Measurements from ENCODE around the gene REXO5. TPM values are rescaled to one million over a fixed set of nuclear protein-coding genes. Genes with fewer than 3 reads are reported as not detected.
A peak's percentile ranks its signal among the peaks of the same experiment; 100 is the strongest.

REXO5 gene
- total and polyA plus RNA-seq, 2 of the 13 experiments (the other 11 are each of a cell fraction or from before 2014, with no cell fraction given): 5.9 to 13.1 TPM

- TF ChIP-seq, protein P1, sequence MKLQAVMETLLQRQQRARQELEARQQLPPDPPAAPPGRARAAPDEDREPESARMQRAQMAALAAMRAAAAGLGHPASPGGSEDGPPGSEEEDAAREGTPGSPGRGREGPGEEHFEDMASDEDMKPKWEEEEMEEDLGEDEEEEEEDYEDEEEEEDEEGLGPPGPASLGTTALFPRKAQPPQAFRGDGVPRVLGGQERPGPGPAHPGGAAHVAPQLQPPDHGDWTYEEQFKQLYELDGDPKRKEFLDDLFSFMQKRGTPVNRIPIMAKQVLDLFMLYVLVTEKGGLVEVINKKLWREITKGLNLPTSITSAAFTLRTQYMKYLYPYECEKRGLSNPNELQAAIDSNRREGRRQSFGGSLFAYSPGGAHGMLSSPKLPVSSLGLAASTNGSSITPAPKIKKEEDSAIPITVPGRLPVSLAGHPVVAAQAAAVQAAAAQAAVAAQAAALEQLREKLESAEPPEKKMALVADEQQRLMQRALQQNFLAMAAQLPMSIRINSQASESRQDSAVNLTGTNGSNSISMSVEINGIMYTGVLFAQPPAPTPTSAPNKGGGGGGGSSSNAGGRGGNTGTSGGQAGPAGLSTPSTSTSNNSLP (IDR thresholded peaks at IDR 0.05; ENCODE audit: low read depth, low read length): peak; percentile 78
- TF ChIP-seq NFIB (CRISPR knock-in tag; IDR thresholded peaks at IDR 0.05; ENCODE audit: borderline replicate concordance) (no peak), SOX13 (IDR thresholded peaks at IDR 0.05) (no peak), SOX13 (CRISPR knock-in tag; conservative IDR thresholded peaks at IDR 0.05 in 1 of 2, IDR thresholded peaks at IDR 0.05 in 1 of 2) (peak in 1 of 2 experiments; percentile 71; a peak in 1 of 4 replicates), ZNF83 (CRISPR knock-in tag; IDR thresholded peaks at IDR 0.05; ENCODE audit: borderline replicate concordance) (no peak), MZF1 (CRISPR knock-in tag; IDR thresholded peaks at IDR 0.05; ENCODE audit: borderline replicate concordance) (no peak; the same call in 1 of the 2 replicates), PAF1 (CRISPR knock-in tag; IDR thresholded peaks at IDR 0.05) (no peak), FOSL2 (CRISPR knock-in tag; IDR thresholded peaks at IDR 0.05) (0 out of 2 replicates have a peak, but pooled peaks have one; percentile 14), TOE1 (CRISPR knock-in tag; IDR thresholded peaks at IDR 0.05) (no peak; the same call in 1 of the 2 replicates), PBX3 (CRISPR knock-in tag; IDR thresholded peaks at IDR 0.05; ENCODE audit: borderline replicate concordance) (no peak), ATF4 (CRISPR knock-in tag; IDR thresholded peaks at IDR 0.05) (no peak), ZMYM2 (CRISPR knock-in tag; IDR thresholded peaks at IDR 0.05) (no peak), HMGXB3 (CRISPR knock-in tag; IDR thresholded peaks at IDR 0.05; ENCODE audit: borderline replicate concordance) (0 out of 2 replicates have a peak, but pooled peaks have one; percentile 17)
- TF ChIP-seq, protein P2, sequence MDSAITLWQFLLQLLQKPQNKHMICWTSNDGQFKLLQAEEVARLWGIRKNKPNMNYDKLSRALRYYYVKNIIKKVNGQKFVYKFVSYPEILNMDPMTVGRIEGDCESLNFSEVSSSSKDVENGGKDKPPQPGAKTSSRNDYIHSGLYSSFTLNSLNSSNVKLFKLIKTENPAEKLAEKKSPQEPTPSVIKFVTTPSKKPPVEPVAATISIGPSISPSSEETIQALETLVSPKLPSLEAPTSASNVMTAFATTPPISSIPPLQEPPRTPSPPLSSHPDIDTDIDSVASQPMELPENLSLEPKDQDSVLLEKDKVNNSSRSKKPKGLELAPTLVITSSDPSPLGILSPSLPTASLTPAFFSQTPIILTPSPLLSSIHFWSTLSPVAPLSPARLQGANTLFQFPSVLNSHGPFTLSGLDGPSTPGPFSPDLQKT (CRISPR knock-in tag; IDR thresholded peaks at IDR 0.05; ENCODE audit: borderline replicate concordance): no peak
- TF ChIP-seq, protein P3, sequence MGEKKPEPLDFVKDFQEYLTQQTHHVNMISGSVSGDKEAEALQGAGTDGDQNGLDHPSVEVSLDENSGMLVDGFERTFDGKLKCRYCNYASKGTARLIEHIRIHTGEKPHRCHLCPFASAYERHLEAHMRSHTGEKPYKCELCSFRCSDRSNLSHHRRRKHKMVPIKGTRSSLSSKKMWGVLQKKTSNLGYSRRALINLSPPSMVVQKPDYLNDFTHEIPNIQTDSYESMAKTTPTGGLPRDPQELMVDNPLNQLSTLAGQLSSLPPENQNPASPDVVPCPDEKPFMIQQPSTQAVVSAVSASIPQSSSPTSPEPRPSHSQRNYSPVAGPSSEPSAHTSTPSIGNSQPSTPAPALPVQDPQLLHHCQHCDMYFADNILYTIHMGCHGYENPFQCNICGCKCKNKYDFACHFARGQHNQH (CRISPR knock-in tag; IDR thresholded peaks at IDR 0.05): peak; percentile 58
- TF ChIP-seq, protein P4, sequence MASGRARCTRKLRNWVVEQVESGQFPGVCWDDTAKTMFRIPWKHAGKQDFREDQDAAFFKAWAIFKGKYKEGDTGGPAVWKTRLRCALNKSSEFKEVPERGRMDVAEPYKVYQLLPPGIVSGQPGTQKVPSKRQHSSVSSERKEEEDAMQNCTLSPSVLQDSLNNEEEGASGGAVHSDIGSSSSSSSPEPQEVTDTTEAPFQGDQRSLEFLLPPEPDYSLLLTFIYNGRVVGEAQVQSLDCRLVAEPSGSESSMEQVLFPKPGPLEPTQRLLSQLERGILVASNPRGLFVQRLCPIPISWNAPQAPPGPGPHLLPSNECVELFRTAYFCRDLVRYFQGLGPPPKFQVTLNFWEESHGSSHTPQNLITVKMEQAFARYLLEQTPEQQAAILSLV (CRISPR knock-in tag; IDR thresholded peaks at IDR 0.05; ENCODE audit: borderline replicate concordance): no peak
Observed at GRCh38 chr16:20803561-20804214, 2.6 kb upstream of the REXO5 start (continued).

Data from HepG2 (cell line).